Left lung (tissue), 10 donors: ENCODE results near the gene GLIS1. TPM values are rescaled to one million over a fixed set of nuclear protein-coding genes. Genes with fewer than 3 reads are reported as not detected.

ENCODE experiments used
- ATAC-seq: fragments of 200-7000 bp; cut with Tn5 transposase; one replicate; pipeline ENCODE4 v1.9.1; 2020; ENCODE audit warnings: moderate library complexity
- DNase-seq, 4 donors: peaks; one replicate each; pipeline ENCODE4 v3.0.0-alpha.2; 2013 to 2020
- H3K27ac ChIP-seq, 2 donors: fragments of 200-600 bp; sonication (generic) in 1 of 2; one replicate each; pipeline versions ENCODE4 v1.5.0 to v1.8.0; 2020 to 2021
- H3K27me3 ChIP-seq, 2 donors: fragments of 200-600 bp; sonication (generic) in 1 of 2; one replicate each; pipeline versions ENCODE4 v1.5.0 to v1.8.0; 2020 to 2021
- H3K36me3 ChIP-seq, 2 donors: fragments of 200-600 bp; sonication (generic) in 1 of 2; one replicate each; pipeline versions ENCODE4 v1.5.0 to v1.8.0; 2020 to 2021
- H3K4me1 ChIP-seq, 2 donors: fragments of 200-600 bp; one replicate each; pipeline ENCODE4 v1.8.0; 2021
- H3K4me3 ChIP-seq, 2 donors: fragments of 200-600 bp; sonication (generic) in 1 of 2; one replicate each; pipeline versions ENCODE4 v1.5.0 to v1.8.0; 2020 to 2021; ENCODE audit warnings: mild to moderate bottlenecking in 1 of 2
- H3K9me3 ChIP-seq, 2 donors: fragments of 200-600 bp; sonication (generic) in 1 of 2; one replicate each; pipeline versions ENCODE4 v1.5.0 to v1.8.0; 2020 to 2021
- intact Hi-C, 2 donors: fragments of 100-400 bp; cut with DNase I; formaldehyde crosslinking; loops; one replicate each; pipeline versions ENCODE4 v1.11.2 to v1.14.2; 2022
- polyA plus RNA-seq, 6 donors: library from polyadenylated mRNA; unstranded; fragments of 120-200 nt; gene quantifications; one replicate each; pipeline ENCODE4 v1.2.1, GENCODE V29; 2013; ENCODE audit not compliant: insufficient read length in 6 of 6
- total RNA-seq, 2 donors: library from RNA; stranded (reverse); fragmentation: NEBNext Ultra II Directional; extraction: Animal tissue kit (Norgen Biotek cat#: 25700); gene quantifications; one replicate each; pipeline ENCODE4 v1.2.1, GENCODE V29; 2021
- TF ChIP-seq, protein P1 (sequence below), 2 donors: fragments of 200-600 bp; sonication (generic) in 1 of 2; IDR thresholded peaks; one replicate each; pipeline versions ENCODE4 v1.5.0 to v1.8.0; 2021; ENCODE audit warnings: antibody characterized with exemption in 2 of 2
- donor health status: DM: no; HTN: yes; CAD: no.
- donor health status: DM: no; HTN: no; CAD: no.

Gene GLIS1
- total and polyA plus RNA-seq, 8 donors, result 0.06 to 0.16 (median 0.12) TPM; not detected in 4

DNA sequence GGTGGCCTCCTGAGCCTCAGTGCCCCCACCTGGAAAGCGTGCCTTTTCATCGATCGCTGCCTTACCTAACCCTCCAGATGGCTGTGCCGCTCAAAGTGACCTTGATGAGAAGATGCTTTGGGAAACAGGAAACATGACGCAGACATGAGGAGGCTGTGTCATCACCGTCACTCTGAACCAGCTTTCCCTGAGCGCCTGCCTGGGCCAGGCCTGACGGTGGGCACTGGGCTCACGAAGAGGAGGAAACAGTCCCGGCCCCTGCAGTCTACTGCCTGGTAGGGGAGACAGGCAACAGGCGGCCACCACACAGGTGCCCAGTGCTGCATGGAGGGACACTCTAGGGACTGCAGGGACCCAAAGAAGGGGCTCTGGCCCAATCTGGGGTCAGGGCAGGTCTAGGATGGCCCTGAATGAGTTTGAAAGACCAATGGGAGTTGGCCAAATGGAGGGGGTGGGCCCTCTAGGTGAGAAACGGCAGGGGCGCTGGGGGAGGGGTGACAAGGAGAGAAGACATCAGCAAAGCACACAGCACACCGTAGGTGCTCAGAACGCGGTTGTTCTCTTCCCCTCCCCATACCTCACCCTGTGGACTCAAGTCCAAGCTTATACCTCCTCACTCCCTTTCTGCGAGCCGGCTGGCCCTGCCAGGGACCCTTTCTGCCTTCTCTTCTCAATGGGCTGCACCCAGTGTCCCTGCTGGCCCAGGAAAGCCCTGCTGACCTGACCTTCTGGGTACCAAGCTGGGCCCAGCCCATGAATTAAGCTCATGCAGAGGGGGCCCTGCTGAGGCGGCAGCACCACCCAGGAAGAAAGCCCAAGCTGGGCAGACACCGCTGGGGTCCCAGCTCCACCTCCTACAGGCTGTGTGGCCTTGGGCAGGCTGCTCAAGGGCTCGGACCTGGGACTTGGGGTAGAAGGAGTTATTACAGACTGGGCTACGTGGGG lies 44.9 kb downstream of the GLIS1 start:
- H3K4me3 ChIP-seq, result no peak overlapping the region
- H3K4me1 ChIP-seq, result no peaks in the 10 kb centered on the region
- DNase-seq (no peak), ATAC-seq (no peak)
- H3K36me3 ChIP-seq, result no peaks in the 10 kb centered on the region
- TF ChIP-seq, protein P1, sequence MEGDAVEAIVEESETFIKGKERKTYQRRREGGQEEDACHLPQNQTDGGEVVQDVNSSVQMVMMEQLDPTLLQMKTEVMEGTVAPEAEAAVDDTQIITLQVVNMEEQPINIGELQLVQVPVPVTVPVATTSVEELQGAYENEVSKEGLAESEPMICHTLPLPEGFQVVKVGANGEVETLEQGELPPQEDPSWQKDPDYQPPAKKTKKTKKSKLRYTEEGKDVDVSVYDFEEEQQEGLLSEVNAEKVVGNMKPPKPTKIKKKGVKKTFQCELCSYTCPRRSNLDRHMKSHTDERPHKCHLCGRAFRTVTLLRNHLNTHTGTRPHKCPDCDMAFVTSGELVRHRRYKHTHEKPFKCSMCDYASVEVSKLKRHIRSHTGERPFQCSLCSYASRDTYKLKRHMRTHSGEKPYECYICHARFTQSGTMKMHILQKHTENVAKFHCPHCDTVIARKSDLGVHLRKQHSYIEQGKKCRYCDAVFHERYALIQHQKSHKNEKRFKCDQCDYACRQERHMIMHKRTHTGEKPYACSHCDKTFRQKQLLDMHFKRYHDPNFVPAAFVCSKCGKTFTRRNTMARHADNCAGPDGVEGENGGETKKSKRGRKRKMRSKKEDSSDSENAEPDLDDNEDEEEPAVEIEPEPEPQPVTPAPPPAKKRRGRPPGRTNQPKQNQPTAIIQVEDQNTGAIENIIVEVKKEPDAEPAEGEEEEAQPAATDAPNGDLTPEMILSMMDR (IDR thresholded peaks at IDR 0.05), result no peak
- no peaks in the 10 kb centered on the region for H3K9me3 ChIP-seq
- H3K27me3 ChIP-seq, result peaks cover 0 to 28% of the 10 kb centered on the region in 2 donors
- no peak overlapping the region for H3K27ac ChIP-seq
- intact Hi-C loops, result no loop called here

DNA sequence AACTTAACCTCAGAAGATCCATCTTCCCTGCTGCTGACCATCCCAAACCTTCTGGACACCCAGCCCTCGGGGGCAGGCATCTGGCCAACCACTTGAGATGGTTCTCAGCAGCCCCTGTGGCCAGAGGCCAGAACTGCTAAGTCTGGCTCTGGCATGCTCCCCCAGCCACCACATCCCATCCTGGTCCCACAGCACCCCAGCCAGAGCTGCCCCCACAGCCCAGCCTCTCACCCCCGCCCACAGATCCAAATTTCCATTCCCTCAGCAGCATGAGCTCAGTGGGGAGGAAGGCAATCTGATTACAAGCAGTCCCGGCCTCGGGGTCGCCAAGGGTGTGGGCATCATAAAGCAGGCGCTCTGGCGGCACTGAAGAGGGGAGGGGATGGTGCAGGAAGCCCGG lies 45.6 kb downstream of the GLIS1 start:
- intact Hi-C loops, result no loop called here
- H3K9me3 ChIP-seq, result no peaks in the 10 kb centered on the region
- TF ChIP-seq, protein P1 (IDR thresholded peaks at IDR 0.05), result no peak
- ATAC-seq (no peak), DNase-seq (no peak)
- H3K4me3 ChIP-seq, result no peak overlapping the region
- no peaks in the 10 kb centered on the region for H3K36me3 ChIP-seq
- H3K27me3 ChIP-seq, result peaks cover 0 to 33% of the 10 kb centered on the region in 2 donors
- no peak overlapping the region for H3K27ac ChIP-seq
- H3K4me1 ChIP-seq, result no peaks in the 10 kb centered on the region

DNA sequence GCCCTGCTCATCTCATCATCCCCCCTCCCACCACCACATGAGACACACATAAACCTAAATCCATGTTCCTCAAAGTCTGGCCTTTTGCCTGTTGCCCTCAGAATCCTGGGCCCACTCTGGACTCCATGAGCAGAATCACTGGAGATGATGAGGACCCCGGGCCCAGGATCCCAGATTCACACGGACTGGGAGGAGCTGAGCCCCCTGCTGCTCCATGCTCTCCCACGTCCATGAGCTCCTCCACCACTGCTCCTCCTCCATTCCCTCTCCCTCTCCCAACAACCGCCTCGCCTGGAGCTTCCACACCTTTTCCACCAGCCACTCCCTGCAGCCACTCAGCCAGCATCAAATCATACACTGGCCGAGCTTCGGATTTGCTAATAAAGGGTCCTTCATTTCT lies 47.6 kb downstream of the GLIS1 start:
- no peaks in the 10 kb centered on the region for H3K9me3 ChIP-seq
- H3K27me3 ChIP-seq, result peaks cover 0 to 54% of the 10 kb centered on the region in 2 donors
- DNase-seq, result no peak
- no peak overlapping the region for H3K4me3 ChIP-seq
- ATAC-seq, result no peak
- intact Hi-C loops, result no loop called here
- H3K27ac ChIP-seq, result no peak overlapping the region
- H3K36me3 ChIP-seq, result no peaks in the 10 kb centered on the region
- no peaks in the 10 kb centered on the region for H3K4me1 ChIP-seq
- TF ChIP-seq, protein P1 (IDR thresholded peaks at IDR 0.05), result no peak

DNA sequence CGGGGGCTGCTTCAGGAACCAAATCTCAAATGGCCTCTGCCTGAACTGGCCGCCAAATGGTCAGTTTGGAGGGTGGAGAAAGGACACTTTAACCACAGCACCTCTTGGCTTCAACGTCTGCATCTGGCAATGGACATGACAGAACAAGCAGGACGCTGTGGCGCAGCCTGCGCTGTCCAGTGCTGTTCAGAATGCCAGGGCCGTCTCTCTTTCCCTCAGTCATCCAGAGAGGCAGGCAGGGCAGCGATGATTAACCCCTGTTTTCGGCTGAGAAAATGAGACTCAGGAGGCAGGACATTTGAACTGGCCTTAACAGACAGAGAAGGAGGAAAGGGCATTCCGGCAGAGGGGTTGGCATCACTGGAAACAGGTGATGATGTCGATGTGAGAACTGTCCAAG lies 48.6 kb downstream of the GLIS1 start:
- no peaks in the 10 kb centered on the region for H3K36me3 ChIP-seq
- TF ChIP-seq, protein P1 (IDR thresholded peaks at IDR 0.05), result no peak
- H3K4me3 ChIP-seq, result no peak overlapping the region
- H3K4me1 ChIP-seq, result no peaks in the 10 kb centered on the region
- no peaks in the 10 kb centered on the region for H3K9me3 ChIP-seq
- DNase-seq (no peak), ATAC-seq (no peak)
- no peak overlapping the region for H3K27ac ChIP-seq
- intact Hi-C loops, result no loop called here
- H3K27me3 ChIP-seq, result peaks cover 7 to 63% of the 10 kb centered on the region in 2 donors

DNA sequence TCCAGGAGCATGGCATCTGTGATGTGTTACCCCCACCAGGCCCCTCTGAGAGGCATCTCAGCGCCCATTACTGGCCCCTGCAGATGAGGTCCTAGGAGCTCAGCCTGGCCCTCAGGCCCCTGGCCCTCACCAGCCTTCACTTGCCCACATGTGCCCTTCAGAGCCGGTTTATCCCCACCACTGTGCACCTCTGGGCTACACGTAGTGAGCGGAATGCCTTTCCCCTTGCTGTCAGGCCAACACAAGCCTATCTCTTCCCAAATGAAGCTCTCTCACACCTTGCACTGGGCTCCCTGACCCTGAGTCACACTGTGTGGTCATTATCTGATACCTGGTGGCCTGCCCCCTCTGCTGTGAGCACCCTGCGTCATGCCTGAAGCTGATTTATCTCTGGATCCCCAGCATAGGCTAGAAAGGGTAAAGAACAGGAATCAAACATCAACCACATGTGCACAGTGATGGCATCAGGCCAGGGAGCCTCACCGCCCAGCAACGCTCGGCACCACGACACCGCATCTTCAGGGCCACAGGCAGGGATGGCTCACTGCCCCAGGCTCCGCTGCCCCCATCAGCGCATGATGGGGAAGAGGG lies 49.1 kb downstream of the GLIS1 start:
- no peak overlapping the region for H3K27ac ChIP-seq
- intact Hi-C loops, result no loop called here
- ATAC-seq, result no peak

More for the DNA sequence above, 49.1 kb downstream of the GLIS1 start:
- Histone ChIP-seq H3K4me3 (no peak overlapping the region), H3K27me3 (peaks cover 8 to 68% of the 10 kb centered on the region in 2 donors), H3K36me3 (no peaks in the 10 kb centered on the region), H3K9me3 (no peaks in the 10 kb centered on the region), H3K4me1 (no peaks in the 10 kb centered on the region)
- DNase-seq, result no peak
- TF ChIP-seq, protein P1 (IDR thresholded peaks at IDR 0.05), result no peak
